Ishikawa (cell line): Measurements from ENCODE around the gene STON2.
A peak's percentile ranks its signal among the peaks of the same experiment; 100 is the strongest.

ENCODE experiments used
- CEBPB ChIP-seq: IDR thresholded peaks from 2 replicates; pipeline ENCODE4 v1.6.1; 2012
- EP300 ChIP-seq: IDR thresholded peaks from 2 replicates; pipeline ENCODE4 v1.6.1; 2012; ENCODE audit warnings: borderline replicate concordance
- MAX ChIP-seq: IDR thresholded peaks from 2 replicates; pipeline ENCODE4 v1.6.1; 2012
- TEAD4 ChIP-seq: IDR thresholded peaks from 2 replicates; pipeline ENCODE4 v1.6.1; 2012
- YY1 ChIP-seq: IDR thresholded peaks from 2 replicates; pipeline ENCODE4 v1.6.1; 2012; ENCODE audit warnings: low read depth
- TF ChIP-seq, protein P1 (sequence below): IDR thresholded peaks from 2 replicates; pipeline ENCODE4 v1.6.1; 2012
- TF ChIP-seq, protein P2 (sequence below): IDR thresholded peaks from 2 replicates; pipeline ENCODE4 v1.6.1; 2012; ENCODE audit warnings: low read depth, mild to moderate bottlenecking

- TF ChIP-seq YY1, result no peak
- TF ChIP-seq, protein P1, sequence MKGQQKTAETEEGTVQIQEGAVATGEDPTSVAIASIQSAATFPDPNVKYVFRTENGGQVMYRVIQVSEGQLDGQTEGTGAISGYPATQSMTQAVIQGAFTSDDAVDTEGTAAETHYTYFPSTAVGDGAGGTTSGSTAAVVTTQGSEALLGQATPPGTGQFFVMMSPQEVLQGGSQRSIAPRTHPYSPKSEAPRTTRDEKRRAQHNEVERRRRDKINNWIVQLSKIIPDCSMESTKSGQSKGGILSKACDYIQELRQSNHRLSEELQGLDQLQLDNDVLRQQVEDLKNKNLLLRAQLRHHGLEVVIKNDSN, result no peak
- peak; percentile 39; the same call in 1 of the 2 replicates for TF ChIP-seq EP300
- TF ChIP-seq, protein P2, sequence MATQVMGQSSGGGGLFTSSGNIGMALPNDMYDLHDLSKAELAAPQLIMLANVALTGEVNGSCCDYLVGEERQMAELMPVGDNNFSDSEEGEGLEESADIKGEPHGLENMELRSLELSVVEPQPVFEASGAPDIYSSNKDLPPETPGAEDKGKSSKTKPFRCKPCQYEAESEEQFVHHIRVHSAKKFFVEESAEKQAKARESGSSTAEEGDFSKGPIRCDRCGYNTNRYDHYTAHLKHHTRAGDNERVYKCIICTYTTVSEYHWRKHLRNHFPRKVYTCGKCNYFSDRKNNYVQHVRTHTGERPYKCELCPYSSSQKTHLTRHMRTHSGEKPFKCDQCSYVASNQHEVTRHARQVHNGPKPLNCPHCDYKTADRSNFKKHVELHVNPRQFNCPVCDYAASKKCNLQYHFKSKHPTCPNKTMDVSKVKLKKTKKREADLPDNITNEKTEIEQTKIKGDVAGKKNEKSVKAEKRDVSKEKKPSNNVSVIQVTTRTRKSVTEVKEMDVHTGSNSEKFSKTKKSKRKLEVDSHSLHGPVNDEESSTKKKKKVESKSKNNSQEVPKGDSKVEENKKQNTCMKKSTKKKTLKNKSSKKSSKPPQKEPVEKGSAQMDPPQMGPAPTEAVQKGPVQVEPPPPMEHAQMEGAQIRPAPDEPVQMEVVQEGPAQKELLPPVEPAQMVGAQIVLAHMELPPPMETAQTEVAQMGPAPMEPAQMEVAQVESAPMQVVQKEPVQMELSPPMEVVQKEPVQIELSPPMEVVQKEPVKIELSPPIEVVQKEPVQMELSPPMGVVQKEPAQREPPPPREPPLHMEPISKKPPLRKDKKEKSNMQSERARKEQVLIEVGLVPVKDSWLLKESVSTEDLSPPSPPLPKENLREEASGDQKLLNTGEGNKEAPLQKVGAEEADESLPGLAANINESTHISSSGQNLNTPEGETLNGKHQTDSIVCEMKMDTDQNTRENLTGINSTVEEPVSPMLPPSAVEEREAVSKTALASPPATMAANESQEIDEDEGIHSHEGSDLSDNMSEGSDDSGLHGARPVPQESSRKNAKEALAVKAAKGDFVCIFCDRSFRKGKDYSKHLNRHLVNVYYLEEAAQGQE, result no peak
- TF ChIP-seq MAX, result no peak
- no peak for TF ChIP-seq CEBPB
- peak; percentile 39; the same call in 1 of the 2 replicates for TF ChIP-seq TEAD4
Measured at GRCh38 chr14:81401420-81402122, 1.4 kb upstream of the STON2 start.
